HG02678 (cell line): ENCODE data around the gene KDM8.

Source experiments
- ATAC-seq: cut with Tn5 transposase; IDR thresholded peaks from one replicate; pipeline ENCODE4 v1.9.1; 2021; ENCODE audit warnings: mild to moderate bottlenecking, moderate library complexity; ENCODE audit not compliant: unreplicated experiment

Gene KDM8

DNA sequence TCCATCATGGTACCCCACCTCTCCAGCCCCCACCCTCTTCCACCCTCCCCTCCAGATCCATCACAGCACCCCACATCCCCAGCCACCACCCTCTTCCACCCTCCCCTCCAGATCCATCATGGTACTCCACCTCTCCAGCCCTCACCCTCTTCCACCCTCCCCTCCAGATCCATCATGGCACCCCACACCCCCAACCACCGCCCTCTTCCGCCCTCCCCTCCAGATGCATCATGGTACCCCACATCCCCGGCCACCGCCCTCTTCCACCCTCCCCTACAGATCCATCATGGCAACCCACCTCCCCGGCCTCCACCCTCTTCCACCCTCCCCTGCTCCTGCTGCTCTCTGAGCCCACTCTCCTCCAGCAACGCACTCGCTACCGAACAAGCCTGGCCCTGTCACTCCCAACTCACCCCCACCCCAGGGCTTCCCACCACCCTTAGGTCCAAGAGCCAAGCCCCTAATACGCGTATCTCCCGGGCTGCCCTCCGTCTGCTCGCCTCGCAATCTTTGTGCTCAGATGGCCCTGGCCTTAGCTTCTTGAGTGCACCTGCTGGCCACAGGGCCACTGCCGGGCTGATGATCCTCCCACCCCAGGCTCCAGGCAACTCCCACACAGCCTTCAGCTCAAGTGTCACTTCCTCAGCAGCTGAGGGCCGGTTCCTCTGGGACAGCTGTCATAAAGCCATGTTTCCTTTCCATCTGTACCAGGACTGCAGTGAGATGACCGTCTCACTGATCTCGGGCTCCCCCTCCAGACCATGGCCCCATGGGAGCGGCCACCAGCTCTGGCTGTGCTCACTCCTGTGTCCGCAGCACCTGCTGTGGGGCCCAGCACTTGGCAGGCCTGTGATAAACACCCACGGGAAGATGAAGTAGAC lies 25.5 kb downstream of the KDM8 start:
- no peak for ATAC-seq

DNA sequence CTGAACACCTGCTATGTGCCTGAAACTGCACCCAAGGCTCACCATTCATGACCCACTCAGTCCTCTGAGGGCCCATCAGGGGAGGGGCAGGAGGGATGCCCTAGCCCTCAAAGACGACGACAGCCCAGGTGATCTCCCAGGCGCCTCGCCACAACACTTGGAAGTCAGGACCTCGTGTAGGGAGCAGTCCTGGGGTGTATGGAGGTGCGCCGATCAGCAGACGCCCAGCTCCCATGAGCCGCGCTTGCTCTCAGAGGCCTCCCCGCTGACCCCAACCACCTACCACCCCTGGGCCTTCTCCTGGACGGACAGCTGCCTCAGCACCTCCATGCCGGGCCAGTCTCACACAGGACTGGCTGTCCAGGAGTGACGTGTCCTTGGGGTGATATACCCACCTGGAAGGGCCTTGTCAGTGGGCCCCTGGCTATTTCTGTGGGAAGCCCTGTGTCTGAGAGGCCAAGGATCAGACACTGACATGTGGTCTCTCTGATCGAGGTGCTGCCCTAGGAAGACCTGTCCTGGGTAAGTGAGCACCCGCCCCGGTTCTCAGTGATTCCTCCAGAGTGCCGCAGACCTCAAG lies 26.7 kb downstream of the KDM8 start:
- ATAC-seq, result no peak

DNA sequence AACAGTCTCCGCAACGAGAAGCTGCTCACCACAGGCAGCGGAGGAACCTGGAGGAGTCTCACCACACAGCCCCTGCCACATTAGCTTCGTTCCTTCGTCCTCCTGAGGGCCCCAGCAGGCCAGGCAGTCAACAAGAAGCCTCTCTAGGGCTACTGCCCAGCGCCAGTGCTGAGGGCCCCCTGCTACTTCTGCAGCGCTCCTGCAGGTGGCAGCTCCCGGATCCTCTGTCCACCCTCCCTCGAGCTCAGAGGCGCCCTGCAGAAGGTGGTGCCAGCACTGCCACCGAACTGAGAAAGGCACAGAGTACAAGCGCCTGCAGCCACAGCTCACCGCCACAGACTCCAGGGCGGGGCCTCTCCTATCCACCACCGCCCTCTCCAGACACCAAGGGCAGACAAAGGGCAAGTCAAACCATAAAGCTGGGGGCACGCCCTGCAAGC lies 27.3 kb downstream of the KDM8 start:
- ATAC-seq, result no peak

- ATAC-seq, result peak; percentile 10
These were observed 28.4 kb downstream of the KDM8 start for GRCh38 chr16:27231692-27232060.

- ATAC-seq, result peak; percentile 68
These were observed 29.0 kb downstream of the KDM8 start for GRCh38 chr16:27232061-27232900.

DNA sequence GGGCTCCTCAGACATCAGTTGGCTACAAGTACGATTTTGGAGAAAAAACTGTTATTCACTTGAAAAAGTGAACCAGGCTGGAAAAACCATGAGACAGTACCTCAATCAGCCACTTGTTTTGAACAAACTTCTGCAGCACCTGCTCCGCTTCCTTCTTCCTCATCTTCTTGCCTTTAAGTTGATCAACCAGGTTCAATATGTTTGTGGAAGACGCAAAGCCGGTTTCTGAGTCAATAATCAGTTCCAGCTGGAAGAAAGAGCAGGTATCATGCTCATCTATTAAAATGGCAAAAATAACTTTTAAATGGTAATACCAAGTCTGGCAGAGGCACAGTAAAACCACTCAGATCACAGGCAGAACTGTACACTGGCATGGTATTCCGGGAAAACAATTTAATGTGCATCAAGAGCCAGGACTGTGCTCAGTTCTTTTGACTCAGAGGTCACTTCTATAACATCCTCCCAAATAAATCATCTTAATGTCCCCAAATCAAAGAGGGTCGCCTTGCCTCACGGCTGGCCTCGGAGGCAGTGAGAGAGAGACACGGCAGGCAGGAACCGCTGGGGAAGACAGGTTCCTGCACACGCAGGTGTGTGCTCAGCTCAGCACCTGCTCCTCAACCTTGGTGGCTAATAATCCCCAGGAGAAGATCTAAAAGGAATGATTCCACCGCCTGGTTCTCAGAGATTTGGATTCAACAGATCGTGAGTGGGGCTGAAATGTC lies 29.7 kb downstream of the KDM8 start:
- no peak for ATAC-seq

- ATAC-seq, result no peak
These were observed 30.4 kb downstream of the KDM8 start for GRCh38 chr16:27233731-27234130.

DNA sequence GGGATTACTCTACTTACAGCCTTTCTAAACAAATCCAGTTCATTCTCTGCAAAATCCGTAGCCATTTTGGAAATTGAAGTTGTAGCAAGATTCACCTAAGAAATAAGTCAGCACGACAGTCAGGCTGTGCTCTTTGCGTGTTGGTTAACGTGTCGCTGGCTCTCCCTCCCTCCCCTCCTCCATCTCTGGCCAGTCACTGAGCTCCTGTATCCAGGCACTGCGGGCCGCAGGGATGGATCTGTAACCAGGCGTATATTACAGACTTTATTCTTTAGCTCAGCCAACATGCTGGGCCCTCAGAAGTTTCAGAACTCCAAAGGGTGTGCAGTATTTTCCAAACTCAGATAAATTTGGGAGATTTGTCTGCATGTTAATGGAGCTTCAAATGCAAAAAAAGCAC lies 30.8 kb downstream of the KDM8 start:
- no peak for ATAC-seq

DNA sequence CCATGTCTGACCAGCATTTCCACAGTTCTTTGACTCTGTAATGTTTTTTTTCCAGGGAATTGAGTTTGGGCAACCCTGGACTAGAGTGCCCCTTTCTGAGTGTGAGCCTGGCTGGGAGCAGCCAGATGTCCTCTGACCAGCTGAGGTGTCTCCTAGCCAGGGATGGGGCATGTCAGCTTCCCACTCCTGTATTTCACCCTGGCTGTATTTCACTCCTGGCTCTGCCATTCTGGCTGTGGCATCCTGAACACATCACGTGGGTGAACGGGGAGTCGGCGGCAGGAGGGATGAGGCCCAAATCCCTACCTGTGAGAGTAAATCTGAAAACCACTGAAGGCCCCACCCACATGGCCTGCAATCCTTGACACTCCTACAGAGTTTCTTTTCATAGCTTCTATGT lies 31.3 kb downstream of the KDM8 start:
- ATAC-seq, result no peak

DNA sequence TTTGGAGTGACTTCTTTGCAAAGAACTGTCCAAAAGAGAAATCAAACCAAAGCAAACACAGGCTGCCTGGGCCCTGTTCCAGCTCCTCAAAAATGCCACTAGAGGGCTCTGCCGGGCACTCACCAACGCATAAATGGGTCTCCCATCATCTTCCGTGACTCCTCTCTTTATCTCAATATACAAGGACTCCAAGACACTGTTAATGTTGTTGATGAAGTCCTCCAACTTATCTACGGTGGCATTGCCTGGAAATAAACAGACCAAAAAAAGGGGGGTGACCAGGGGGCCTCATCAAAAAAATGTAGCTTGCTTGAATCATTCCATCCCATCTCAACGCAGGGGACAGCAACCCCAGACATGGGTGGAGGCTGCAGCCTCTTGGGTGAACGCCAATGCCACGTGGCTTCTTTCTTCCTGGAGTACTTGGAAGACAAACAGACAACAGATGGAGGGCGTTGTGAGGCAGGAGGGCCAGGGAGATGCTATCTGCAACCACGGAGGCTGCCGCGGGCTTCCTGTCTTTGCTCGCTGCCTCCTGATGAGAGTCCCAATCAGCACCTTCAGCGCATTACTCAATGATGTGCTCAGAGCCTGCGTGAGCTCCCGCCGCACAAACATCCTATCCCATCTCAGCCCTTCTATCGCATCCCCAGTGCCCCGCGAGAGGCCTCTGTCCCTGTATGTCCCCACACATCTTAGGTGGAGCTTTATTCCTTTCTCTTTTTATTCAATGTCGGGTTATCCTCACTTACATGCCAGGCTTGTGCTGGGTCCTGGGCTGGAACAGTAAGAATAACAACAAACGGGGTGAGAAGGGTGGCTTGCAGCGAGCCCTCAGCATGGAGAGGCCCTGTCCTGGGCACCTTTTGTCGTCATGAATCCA lies 32.0 kb downstream of the KDM8 start:
- ATAC-seq, result no peak

DNA sequence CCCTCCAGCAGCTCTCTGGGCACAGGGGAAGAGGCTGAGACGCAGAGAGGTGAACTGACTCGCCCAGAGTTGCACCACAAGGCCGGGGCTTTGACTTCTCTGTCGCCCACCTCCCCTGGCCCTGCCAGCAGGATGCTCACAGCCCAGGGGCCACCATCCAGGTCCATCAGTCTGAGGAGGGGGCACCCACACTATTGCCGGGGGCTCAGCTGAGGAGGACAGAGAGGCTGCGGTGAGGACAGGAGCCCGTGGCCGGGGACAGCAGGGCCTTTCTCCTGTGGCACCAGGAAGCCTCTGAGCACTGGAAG lies 32.6 kb downstream of the KDM8 start:
- no peak for ATAC-seq

DNA sequence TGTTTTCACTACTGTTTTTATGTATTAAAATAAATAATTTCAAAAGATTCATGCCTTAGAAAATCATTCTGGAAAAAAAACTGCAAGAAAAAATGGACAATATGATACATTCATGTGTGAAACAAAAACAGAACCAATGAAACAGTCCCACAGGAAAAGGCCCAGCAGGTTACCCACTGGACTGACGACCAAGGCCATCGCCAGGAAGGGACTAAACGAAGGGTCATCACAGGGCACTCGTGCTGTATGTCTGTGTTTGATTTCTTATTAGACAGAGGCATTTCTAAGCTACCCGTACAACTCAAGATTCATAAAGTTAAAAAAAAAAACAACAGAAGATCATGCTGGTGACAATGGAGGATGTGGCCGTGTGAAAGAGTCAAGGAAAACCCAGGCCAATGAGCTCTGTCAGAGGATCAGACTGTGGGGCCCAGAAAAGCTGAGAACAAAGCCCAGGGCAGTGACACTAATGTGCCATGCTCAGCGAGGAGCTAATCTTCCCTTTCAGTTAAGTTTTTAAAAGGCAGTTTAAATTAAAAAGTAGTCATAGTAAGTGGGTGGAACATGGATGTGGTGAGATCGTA lies 33.4 kb downstream of the KDM8 start:
- ATAC-seq, result no peak

DNA sequence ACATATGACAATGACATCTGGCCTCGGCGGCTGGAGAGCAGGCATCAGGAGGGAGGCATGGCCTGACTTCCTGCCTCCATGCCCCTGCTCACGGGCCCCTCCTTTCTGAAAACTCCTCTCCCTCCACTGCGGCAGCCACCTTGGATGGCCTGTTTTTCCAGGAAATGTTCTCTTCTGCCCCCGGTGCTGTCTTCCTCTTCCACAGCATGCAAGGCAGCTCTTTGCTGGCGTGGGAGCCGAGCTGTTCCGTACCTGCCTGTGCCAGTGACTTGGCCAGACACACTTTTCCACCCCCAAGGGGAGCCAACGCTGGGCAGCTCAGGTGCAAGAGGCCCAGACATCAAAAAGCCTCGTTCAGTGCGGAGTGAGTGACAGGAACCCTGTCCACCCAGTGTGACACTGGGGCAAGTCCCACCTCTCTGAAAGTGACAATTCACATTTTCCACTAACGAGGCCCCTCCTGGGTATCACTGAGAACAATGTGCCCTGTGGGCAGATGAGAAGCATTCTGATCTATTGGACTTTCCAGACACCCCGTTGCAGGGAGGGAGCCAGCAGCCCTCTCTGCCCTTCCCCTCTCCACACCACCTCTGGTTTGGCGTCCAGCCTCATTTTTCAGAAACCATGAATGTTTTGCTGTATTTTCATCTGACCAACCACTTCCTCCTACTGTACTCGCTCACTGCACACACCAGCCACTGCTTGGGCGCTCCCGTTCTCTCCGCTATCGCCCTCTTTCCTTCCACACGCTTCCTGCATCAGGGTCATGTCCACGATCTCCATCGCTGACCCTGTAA lies 34.1 kb downstream of the KDM8 start:
- ATAC-seq, result peak; percentile 68

GRCh38 chr16:27238016-27238587 lies 34.8 kb downstream of the KDM8 start:
- peak; percentile 26 for ATAC-seq

GRCh38 chr16:27238591-27238990 lies 35.3 kb downstream of the KDM8 start:
- ATAC-seq, result no peak

GRCh38 chr16:27239026-27239425 lies 35.7 kb downstream of the KDM8 start:
- no peak for ATAC-seq

- ATAC-seq, result no peak
These were observed 36.8 kb downstream of the KDM8 start for GRCh38 chr16:27239906-27240655.

DNA sequence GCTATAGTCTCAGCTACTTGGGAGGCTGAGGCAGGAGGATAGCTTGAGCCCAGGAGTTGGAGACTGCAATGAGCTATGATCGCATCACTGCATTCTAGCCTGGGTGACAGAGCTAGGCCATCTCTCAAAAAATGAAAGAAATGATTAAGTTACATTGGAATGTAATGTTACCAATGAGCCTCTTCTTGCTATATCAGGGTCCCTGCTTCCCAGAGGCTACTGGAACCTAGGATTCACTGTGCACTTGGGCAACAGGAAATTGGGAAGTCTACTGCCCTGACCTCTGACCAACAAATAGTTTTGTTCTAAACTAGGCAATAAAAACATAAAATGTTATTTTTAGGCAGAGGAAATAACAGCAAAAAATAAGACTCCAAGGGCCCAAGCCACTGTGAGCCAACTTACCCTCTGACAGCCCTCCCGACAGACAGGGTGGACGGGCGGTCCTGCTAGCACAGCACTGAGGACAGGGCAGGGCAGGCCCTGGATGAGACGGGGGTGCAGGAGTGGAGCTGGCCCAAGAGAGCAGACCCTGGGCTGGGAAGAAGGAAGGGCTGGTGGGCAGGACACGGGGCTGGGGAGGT lies 37.7 kb downstream of the KDM8 start:
- no peak for ATAC-seq
